ENCODE measurements around the gene FADS3. TPM values are rescaled to one million over a fixed set of nuclear protein-coding genes. Genes with fewer than 3 reads are reported as not detected.

FADS3 gene
- total RNA-seq, 3 donors from 2014 or later: 38.8 to 156 (median 112) TPM

GRCh38 chr11:61855939-61856680 lies 35.2 kb downstream of the FADS3 start:
- Histone ChIP-seq H3K4me1 (no peaks in the 10 kb centered on the region), H3K9me3 (no peaks in the 10 kb centered on the region), H3K27ac (no peak overlapping the region), H3K4me3 (no peak overlapping the region), H3K36me3 (no peaks in the 10 kb centered on the region), H3K27me3 (no peaks in the 10 kb centered on the region)
- intact Hi-C loops (cut with DNase I; ENCODE audit: low total_unique reads): no loop called here
- TF ChIP-seq POLR2A (IDR thresholded peaks at IDR 0.05): no peak
- TF ChIP-seq, protein P1, sequence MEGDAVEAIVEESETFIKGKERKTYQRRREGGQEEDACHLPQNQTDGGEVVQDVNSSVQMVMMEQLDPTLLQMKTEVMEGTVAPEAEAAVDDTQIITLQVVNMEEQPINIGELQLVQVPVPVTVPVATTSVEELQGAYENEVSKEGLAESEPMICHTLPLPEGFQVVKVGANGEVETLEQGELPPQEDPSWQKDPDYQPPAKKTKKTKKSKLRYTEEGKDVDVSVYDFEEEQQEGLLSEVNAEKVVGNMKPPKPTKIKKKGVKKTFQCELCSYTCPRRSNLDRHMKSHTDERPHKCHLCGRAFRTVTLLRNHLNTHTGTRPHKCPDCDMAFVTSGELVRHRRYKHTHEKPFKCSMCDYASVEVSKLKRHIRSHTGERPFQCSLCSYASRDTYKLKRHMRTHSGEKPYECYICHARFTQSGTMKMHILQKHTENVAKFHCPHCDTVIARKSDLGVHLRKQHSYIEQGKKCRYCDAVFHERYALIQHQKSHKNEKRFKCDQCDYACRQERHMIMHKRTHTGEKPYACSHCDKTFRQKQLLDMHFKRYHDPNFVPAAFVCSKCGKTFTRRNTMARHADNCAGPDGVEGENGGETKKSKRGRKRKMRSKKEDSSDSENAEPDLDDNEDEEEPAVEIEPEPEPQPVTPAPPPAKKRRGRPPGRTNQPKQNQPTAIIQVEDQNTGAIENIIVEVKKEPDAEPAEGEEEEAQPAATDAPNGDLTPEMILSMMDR (IDR thresholded peaks at IDR 0.05): no peak
- no peak for DNase-seq (ENCODE audit: low spot score in 2 of 2)

- no peak overlapping the region for H3K27ac ChIP-seq
- no peaks in the 10 kb centered on the region for H3K9me3 ChIP-seq
- intact Hi-C loops (cut with DNase I; ENCODE audit: low total_unique reads): no loop called here
- no peaks in the 10 kb centered on the region for H3K36me3 ChIP-seq
- no peak for DNase-seq (ENCODE audit: low spot score in 2 of 2)
- no peaks in the 10 kb centered on the region for H3K4me1 ChIP-seq
- no peak overlapping the region for H3K4me3 ChIP-seq
- no peaks in the 10 kb centered on the region for H3K27me3 ChIP-seq
- TF ChIP-seq, protein P1 (IDR thresholded peaks at IDR 0.05): no peak
- TF ChIP-seq POLR2A (IDR thresholded peaks at IDR 0.05) (no peak), POLR2AphosphoS5 (IDR thresholded peaks at IDR 0.05) (no peak)
Observed at GRCh38 chr11:61854966-61855714, 36.2 kb downstream of the FADS3 start.

GRCh38 chr11:61854206-61854895 lies 37.0 kb downstream of the FADS3 start:
- no peaks in the 10 kb centered on the region for H3K4me1 ChIP-seq
- intact Hi-C loops (cut with DNase I; ENCODE audit: low total_unique reads): no loop called here
- no peaks in the 10 kb centered on the region for H3K27me3 ChIP-seq
- H3K9me3 ChIP-seq: no peaks in the 10 kb centered on the region
- no peak overlapping the region for H3K27ac ChIP-seq
- DNase-seq (ENCODE audit: low spot score in 2 of 2): no peak
- H3K36me3 ChIP-seq: no peaks in the 10 kb centered on the region
- no peak overlapping the region for H3K4me3 ChIP-seq
- TF ChIP-seq POLR2A (IDR thresholded peaks at IDR 0.05) (no peak), POLR2AphosphoS5 (IDR thresholded peaks at IDR 0.05) (no peak)
- TF ChIP-seq, protein P1 (IDR thresholded peaks at IDR 0.05): no peak

GRCh38 chr11:61853698-61854169 lies 37.6 kb downstream of the FADS3 start:
- Histone ChIP-seq H3K4me3 (no peak overlapping the region), H3K4me1 (no peaks in the 10 kb centered on the region), H3K36me3 (no peaks in the 10 kb centered on the region), H3K27ac (no peak overlapping the region), H3K9me3 (no peaks in the 10 kb centered on the region), H3K27me3 (no peaks in the 10 kb centered on the region)
- intact Hi-C loops (cut with DNase I; ENCODE audit: low total_unique reads): no loop called here
- DNase-seq (ENCODE audit: low spot score in 2 of 2): peak in 1 of 2 donors; percentile 36
- TF ChIP-seq, protein P1 (IDR thresholded peaks at IDR 0.05): no peak
- TF ChIP-seq POLR2A (IDR thresholded peaks at IDR 0.05): no peak
- TF ChIP-seq POLR2AphosphoS5 (IDR thresholded peaks at IDR 0.05): no peak

All from breast epithelium (tissue), 4 donors.